ENCODE measurements around the gene KIF20B. TPM values are rescaled to one million over a fixed set of nuclear protein-coding genes. Genes with fewer than 3 reads are reported as not detected.

KIF20B gene
- total RNA-seq, 1 experiment from 2014 or later = 50.2 TPM

DNA sequence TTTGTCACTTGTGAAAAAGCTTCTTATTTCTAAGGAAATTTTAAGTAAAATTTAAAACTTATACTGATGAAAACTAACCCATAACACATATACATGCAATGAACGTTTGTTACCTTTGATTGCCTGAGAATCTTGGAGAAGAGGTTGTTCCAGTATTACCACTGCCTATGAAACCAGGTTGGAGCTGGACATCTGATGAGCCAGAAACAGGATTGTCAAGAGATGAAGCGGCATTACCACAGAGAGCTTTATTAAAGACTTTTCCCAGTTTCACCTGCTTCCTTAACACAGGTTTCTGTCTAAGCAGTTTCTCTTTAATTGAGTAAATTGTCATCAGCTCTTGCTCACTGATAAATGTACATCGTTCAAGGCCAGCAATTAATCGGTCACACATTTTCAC is 9.0 kb upstream of the KIF20B start:
- CTCF ChIA-PET = interaction anchor here (1.1 kb wide), 1 partner anchor 9 kb away, joined by 3 read pairs; the partner anchor contains the start of gene KIF20B

DNA sequence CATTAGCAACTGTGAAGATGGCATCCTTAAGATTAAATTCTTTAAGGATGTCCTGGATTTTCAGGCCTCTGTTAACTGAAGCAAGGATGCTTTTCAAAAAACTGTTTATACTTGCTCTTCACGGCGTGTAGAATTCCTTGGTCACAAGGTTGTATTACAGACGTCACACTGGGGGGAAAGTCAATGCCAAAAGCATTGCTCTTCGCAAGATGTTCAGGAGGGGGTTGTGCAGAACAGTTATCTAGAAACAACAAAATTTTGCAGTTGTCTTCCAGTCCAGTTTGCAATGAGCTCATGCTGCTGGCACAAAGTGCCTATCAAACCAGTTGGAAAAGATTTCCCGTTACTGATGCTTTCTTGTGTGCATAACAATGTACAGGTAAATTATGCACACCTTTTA is 8.2 kb upstream of the KIF20B start:
- H4K20me1 ChIP-seq (ENCODE audit: insufficient read depth) = no peaks in the 10 kb centered on the region
- no peak overlapping the region for H3K4me2 ChIP-seq (ENCODE audit: low read length)
- H3K9ac ChIP-seq (ENCODE audit: low read length) = no peak overlapping the region
- ChIA-PET RAD21 (ENCODE audit: low non-redundant PET in 1 of 2, low total read pairs in 2 of 2, uncharacterized antibody in 2 of 2, unreplicated experiment in 2 of 2) (no interaction called here), POLR2A (no interaction called here), CTCF (interaction anchor here (1.1 kb wide), 1 partner anchor 8 kb away, joined by 3 read pairs; the partner anchor contains the start of gene KIF20B)
- no peak overlapping the region for H2AFZ ChIP-seq (ENCODE audit: low read depth, low read length, poor library complexity, severe bottlenecking)
- peaks cover 0 to 11% of the 10 kb centered on the region in 2 experiments; a peak in 2 of 4 replicates for H3K4me1 ChIP-seq (ENCODE audit: control insufficient read depth in 1 of 2, insufficient read depth in 2 of 2, low read length in 2 of 2)
- no peaks in the 10 kb centered on the region for H3K9me2 ChIP-seq (ENCODE audit: insufficient read depth)
- no peaks in the 10 kb centered on the region for H3K9me3 ChIP-seq (ENCODE audit: control insufficient read depth in 1 of 2, insufficient read depth in 1 of 2, low read depth in 1 of 2, low read length in 2 of 2)
- intact Hi-C loops (cut with micrococcal nuclease) = no loop called here
- ATAC-seq (no peak), DNase-seq (ENCODE audit: low read depth, low spot score) (no peak)
- no peak overlapping the region for H3K27ac ChIP-seq (ENCODE audit: low read depth, low read length)
- no peaks in the 10 kb centered on the region for H3K36me3 ChIP-seq (ENCODE audit: control insufficient read depth in 1 of 2, insufficient read depth in 2 of 2, low read length in 2 of 2)
- BruUV-seq (replicated peaks) = no TSS peak
- H3K27me3 ChIP-seq (ENCODE audit: insufficient read depth, low read length) = no peaks in the 10 kb centered on the region
- H3K4me3 ChIP-seq (replicated peaks in 1 of 2; ENCODE audit: low read depth in 1 of 2, low read length in 2 of 2) = no peak overlapping the region
- H3K79me2 ChIP-seq (ENCODE audit: insufficient read depth, low read length) = no peaks in the 10 kb centered on the region
- TF ChIP-seq EZH2phosphoT487 (IDR thresholded peaks at IDR 0.05; ENCODE audit: borderline replicate concordance) (no peak), TCF7L2 (IDR thresholded peaks at IDR 0.05; ENCODE audit: borderline replicate concordance, extremely low read depth, insufficient read depth, insufficient read length) (no peak), JUND (IDR thresholded peaks at IDR 0.05) (no peak), EZH2 (IDR thresholded peaks at IDR 0.05) (no peak), SP1 (IDR thresholded peaks at IDR 0.05; ENCODE audit: low read depth) (no peak), YY1 (IDR thresholded peaks at IDR 0.05; ENCODE audit: extremely low read depth, insufficient replicate concordance, low read depth, low read length) (no peak), EGR1 (IDR thresholded peaks at IDR 0.05; ENCODE audit: low read depth) (no peak), FOSL1 (IDR thresholded peaks at IDR 0.05; ENCODE audit: low read depth) (no peak), ELF1 (IDR thresholded peaks at IDR 0.05; ENCODE audit: borderline replicate concordance, low read depth) (no peak), ZNF274 (IDR thresholded peaks at IDR 0.05; ENCODE audit: low read depth, low read length) (no peak), CBX3 (IDR thresholded peaks at IDR 0.05; ENCODE audit: low read depth) (no peak), SRF (IDR thresholded peaks at IDR 0.05; ENCODE audit: low read depth) (no peak)
- TF ChIP-seq, protein P1, sequence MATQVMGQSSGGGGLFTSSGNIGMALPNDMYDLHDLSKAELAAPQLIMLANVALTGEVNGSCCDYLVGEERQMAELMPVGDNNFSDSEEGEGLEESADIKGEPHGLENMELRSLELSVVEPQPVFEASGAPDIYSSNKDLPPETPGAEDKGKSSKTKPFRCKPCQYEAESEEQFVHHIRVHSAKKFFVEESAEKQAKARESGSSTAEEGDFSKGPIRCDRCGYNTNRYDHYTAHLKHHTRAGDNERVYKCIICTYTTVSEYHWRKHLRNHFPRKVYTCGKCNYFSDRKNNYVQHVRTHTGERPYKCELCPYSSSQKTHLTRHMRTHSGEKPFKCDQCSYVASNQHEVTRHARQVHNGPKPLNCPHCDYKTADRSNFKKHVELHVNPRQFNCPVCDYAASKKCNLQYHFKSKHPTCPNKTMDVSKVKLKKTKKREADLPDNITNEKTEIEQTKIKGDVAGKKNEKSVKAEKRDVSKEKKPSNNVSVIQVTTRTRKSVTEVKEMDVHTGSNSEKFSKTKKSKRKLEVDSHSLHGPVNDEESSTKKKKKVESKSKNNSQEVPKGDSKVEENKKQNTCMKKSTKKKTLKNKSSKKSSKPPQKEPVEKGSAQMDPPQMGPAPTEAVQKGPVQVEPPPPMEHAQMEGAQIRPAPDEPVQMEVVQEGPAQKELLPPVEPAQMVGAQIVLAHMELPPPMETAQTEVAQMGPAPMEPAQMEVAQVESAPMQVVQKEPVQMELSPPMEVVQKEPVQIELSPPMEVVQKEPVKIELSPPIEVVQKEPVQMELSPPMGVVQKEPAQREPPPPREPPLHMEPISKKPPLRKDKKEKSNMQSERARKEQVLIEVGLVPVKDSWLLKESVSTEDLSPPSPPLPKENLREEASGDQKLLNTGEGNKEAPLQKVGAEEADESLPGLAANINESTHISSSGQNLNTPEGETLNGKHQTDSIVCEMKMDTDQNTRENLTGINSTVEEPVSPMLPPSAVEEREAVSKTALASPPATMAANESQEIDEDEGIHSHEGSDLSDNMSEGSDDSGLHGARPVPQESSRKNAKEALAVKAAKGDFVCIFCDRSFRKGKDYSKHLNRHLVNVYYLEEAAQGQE (IDR thresholded peaks at IDR 0.05; ENCODE audit: low read depth) = no peak
- TF ChIP-seq, protein P2, sequence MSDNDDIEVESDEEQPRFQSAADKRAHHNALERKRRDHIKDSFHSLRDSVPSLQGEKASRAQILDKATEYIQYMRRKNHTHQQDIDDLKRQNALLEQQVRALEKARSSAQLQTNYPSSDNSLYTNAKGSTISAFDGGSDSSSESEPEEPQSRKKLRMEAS (IDR thresholded peaks at IDR 0.05) = no peak
- TF ChIP-seq, protein P3, sequence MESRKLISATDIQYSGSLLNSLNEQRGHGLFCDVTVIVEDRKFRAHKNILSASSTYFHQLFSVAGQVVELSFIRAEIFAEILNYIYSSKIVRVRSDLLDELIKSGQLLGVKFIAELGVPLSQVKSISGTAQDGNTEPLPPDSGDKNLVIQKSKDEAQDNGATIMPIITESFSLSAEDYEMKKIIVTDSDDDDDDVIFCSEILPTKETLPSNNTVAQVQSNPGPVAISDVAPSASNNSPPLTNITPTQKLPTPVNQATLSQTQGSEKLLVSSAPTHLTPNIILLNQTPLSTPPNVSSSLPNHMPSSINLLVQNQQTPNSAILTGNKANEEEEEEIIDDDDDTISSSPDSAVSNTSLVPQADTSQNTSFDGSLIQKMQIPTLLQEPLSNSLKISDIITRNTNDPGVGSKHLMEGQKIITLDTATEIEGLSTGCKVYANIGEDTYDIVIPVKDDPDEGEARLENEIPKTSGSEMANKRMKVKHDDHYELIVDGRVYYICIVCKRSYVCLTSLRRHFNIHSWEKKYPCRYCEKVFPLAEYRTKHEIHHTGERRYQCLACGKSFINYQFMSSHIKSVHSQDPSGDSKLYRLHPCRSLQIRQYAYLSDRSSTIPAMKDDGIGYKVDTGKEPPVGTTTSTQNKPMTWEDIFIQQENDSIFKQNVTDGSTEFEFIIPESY (IDR thresholded peaks at IDR 0.05; ENCODE audit: extremely low read depth, insufficient replicate concordance, low read length) = no peak

More for the DNA sequence above, 9.0 kb upstream of the KIF20B start:
- peaks cover 0 to 11% of the 10 kb centered on the region in 2 experiments; a peak in 2 of 4 replicates for H3K4me1 ChIP-seq (ENCODE audit: control insufficient read depth in 1 of 2, insufficient read depth in 2 of 2, low read length in 2 of 2)
- TF ChIP-seq CEBPB (IDR thresholded peaks at IDR 0.05; ENCODE audit: low read depth) (no peak), ZFX (IDR thresholded peaks at IDR 0.05) (no peak), CBX3 (IDR thresholded peaks at IDR 0.05; ENCODE audit: low read depth) (no peak)
- RAD21 ChIA-PET (ENCODE audit: low non-redundant PET in 1 of 2, low total read pairs in 2 of 2, uncharacterized antibody in 2 of 2, unreplicated experiment in 2 of 2) = no interaction called here
- POLR2A ChIA-PET = no interaction called here
- no TSS peak for BruUV-seq (replicated peaks)
- no peaks in the 10 kb centered on the region for H3K9me3 ChIP-seq (ENCODE audit: control insufficient read depth in 1 of 2, insufficient read depth in 1 of 2, low read depth in 1 of 2, low read length in 2 of 2)
- H2AFZ ChIP-seq (ENCODE audit: low read depth, low read length, poor library complexity, severe bottlenecking) = no peak overlapping the region
- DNase-seq (ENCODE audit: low read depth, low spot score) (no peak), ATAC-seq (no peak)
- H3K4me2 ChIP-seq (ENCODE audit: low read length) = no peak overlapping the region
- no peaks in the 10 kb centered on the region for H3K9me2 ChIP-seq (ENCODE audit: insufficient read depth)
- no peak overlapping the region for H3K9ac ChIP-seq (ENCODE audit: low read length)
- no peaks in the 10 kb centered on the region for H4K20me1 ChIP-seq (ENCODE audit: insufficient read depth)
- H3K4me3 ChIP-seq (replicated peaks in 1 of 2; ENCODE audit: low read depth in 1 of 2, low read length in 2 of 2) = no peak overlapping the region
- no peaks in the 10 kb centered on the region for H3K79me2 ChIP-seq (ENCODE audit: insufficient read depth, low read length)
- H3K27ac ChIP-seq (ENCODE audit: low read depth, low read length) = no peak overlapping the region
- intact Hi-C loops (cut with micrococcal nuclease) = no loop called here
- no peaks in the 10 kb centered on the region for H3K36me3 ChIP-seq (ENCODE audit: control insufficient read depth in 1 of 2, insufficient read depth in 2 of 2, low read length in 2 of 2)
- H3K27me3 ChIP-seq (ENCODE audit: insufficient read depth, low read length) = no peaks in the 10 kb centered on the region
